Measurements from ENCODE around the gene GABARAPL1. TPM values are rescaled to one million over a fixed set of nuclear protein-coding genes. Genes with fewer than 3 reads are reported as not detected.
A peak's percentile ranks its signal among the peaks of the same experiment; 100 is the strongest.
"Not testable (repeated sequence)": the region's sequence is repeated elsewhere in the genome, so short reads cannot be mapped to it uniquely, and the experiment has no call there.

GABARAPL1 gene
- total and polyA plus RNA-seq, 4 donors = 44.0 to 88.5 (median 75.0) TPM

GRCh38 chr12:10184261-10184843 is 28.3 kb upstream of the GABARAPL1 start:
- no peak overlapping the region for H3K4me3 ChIP-seq
- H3K9ac ChIP-seq (ENCODE audit: insufficient read depth in 1 of 2, low read length in 2 of 2) = no peak overlapping the region
- peak; percentile 53 for ATAC-seq (ENCODE audit: insufficient read depth, low FRiP score)
- peaks cover 0 to 10% (median 0%) of the 10 kb centered on the region in 5 donors for H3K4me1 ChIP-seq (ENCODE audit: control insufficient read depth in 5 of 5, insufficient read depth in 5 of 5, low read length in 5 of 5)
- peak; percentile 56 to 79 (median 78) for DNase-seq
- no peaks in the 10 kb centered on the region for H3K36me3 ChIP-seq (ENCODE audit: control insufficient read depth in 4 of 4, insufficient read depth in 4 of 4, low read length in 4 of 4)
- 21 to 48% methylated on average over 7 of the region's 7 CpGs for WGBS, 2 donors
- H3K27ac ChIP-seq (ENCODE audit: low read depth in 1 of 2, low read length in 1 of 2) = peak overlapping the region in 1 of 2 donors; percentile 20
- no peaks in the 10 kb centered on the region for H3K27me3 ChIP-seq (ENCODE audit: control insufficient read depth in 3 of 3, insufficient read depth in 3 of 3, low read length in 2 of 3)
- H3K9me3 ChIP-seq (ENCODE audit: control insufficient read depth in 4 of 4, insufficient read depth in 3 of 4, low read length in 3 of 4) = no peaks in the 10 kb centered on the region
- TF ChIP-seq, protein P1, sequence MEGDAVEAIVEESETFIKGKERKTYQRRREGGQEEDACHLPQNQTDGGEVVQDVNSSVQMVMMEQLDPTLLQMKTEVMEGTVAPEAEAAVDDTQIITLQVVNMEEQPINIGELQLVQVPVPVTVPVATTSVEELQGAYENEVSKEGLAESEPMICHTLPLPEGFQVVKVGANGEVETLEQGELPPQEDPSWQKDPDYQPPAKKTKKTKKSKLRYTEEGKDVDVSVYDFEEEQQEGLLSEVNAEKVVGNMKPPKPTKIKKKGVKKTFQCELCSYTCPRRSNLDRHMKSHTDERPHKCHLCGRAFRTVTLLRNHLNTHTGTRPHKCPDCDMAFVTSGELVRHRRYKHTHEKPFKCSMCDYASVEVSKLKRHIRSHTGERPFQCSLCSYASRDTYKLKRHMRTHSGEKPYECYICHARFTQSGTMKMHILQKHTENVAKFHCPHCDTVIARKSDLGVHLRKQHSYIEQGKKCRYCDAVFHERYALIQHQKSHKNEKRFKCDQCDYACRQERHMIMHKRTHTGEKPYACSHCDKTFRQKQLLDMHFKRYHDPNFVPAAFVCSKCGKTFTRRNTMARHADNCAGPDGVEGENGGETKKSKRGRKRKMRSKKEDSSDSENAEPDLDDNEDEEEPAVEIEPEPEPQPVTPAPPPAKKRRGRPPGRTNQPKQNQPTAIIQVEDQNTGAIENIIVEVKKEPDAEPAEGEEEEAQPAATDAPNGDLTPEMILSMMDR (IDR thresholded peaks at IDR 0.05; ENCODE audit: control extremely low read depth, extremely low read depth) = no peak

DNA sequence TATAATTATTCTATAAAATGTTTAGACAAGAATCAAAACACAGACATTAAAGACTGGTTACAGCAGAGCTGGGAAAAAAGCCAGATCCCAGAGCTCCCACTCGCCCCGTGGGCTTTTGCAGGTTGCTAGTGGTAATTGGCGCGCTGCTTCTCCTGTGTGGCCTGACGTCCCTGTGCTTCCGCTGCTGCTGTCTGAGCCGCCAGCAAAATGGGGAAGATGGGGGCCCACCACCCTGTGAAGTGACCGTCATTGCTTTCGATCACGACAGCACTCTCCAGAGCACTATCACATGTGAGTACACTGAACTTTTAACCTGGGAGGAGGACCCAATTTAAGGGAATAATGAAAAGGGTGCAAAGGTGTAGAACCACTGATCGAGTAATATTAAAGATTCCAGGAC is 26.4 kb upstream of the GABARAPL1 start:
- Histone ChIP-seq H3K27ac (ENCODE audit: low read depth in 1 of 2, low read length in 1 of 2) (no peak overlapping the region), H3K9me3 (ENCODE audit: control insufficient read depth in 4 of 4, insufficient read depth in 3 of 4, low read length in 3 of 4) (no peaks in the 10 kb centered on the region), H3K4me3 (no peak overlapping the region), H3K27me3 (ENCODE audit: control insufficient read depth in 3 of 3, insufficient read depth in 3 of 3, low read length in 2 of 3) (no peaks in the 10 kb centered on the region), H3K36me3 (ENCODE audit: control insufficient read depth in 4 of 4, insufficient read depth in 4 of 4, low read length in 4 of 4) (no peaks in the 10 kb centered on the region), H3K4me1 (ENCODE audit: control insufficient read depth in 5 of 5, insufficient read depth in 5 of 5, low read length in 5 of 5) (peaks cover 0 to 10% (median 0%) of the 10 kb centered on the region in 5 donors), H3K9ac (ENCODE audit: insufficient read depth in 1 of 2, low read length in 2 of 2) (no peak overlapping the region)
- no peak for ATAC-seq (ENCODE audit: insufficient read depth, low FRiP score)
- peak in 2 of 3 donors; percentile 29 to 30 for DNase-seq
- TF ChIP-seq, protein P1 (IDR thresholded peaks at IDR 0.05; ENCODE audit: control extremely low read depth, extremely low read depth) = no peak
- 26 to 56% methylated on average over 11 of the region's 11 CpGs for WGBS, 2 donors

GRCh38 chr12:10186958-10187357 is 25.7 kb upstream of the GABARAPL1 start:
- not testable (repeated sequence) for ATAC-seq (ENCODE audit: insufficient read depth, low FRiP score); H3K9ac ChIP-seq (ENCODE audit: insufficient read depth in 1 of 2, low read length in 2 of 2); H3K27ac ChIP-seq (ENCODE audit: low read depth in 1 of 2, low read length in 1 of 2); H3K4me1 ChIP-seq (ENCODE audit: control insufficient read depth in 5 of 5, insufficient read depth in 5 of 5, low read length in 5 of 5); H3K9me3 ChIP-seq (ENCODE audit: control insufficient read depth in 4 of 4, insufficient read depth in 3 of 4, low read length in 3 of 4); H3K27me3 ChIP-seq (ENCODE audit: control insufficient read depth in 3 of 3, insufficient read depth in 3 of 3, low read length in 2 of 3); H3K36me3 ChIP-seq (ENCODE audit: control insufficient read depth in 4 of 4, insufficient read depth in 4 of 4, low read length in 4 of 4); DNase-seq; H3K4me3 ChIP-seq
- WGBS, 2 donors = 49 to 59% methylated on average over 6 of the region's 6 CpGs

GRCh38 chr12:10189653-10190052 is 23.0 kb upstream of the GABARAPL1 start:
- no peak overlapping the region for H3K9ac ChIP-seq (ENCODE audit: insufficient read depth in 1 of 2, low read length in 2 of 2)
- H3K36me3 ChIP-seq (ENCODE audit: control insufficient read depth in 4 of 4, insufficient read depth in 4 of 4, low read length in 4 of 4) = no peaks in the 10 kb centered on the region
- TF ChIP-seq, protein P1 (IDR thresholded peaks at IDR 0.05; ENCODE audit: control extremely low read depth, extremely low read depth) = no peak
- ATAC-seq (ENCODE audit: insufficient read depth, low FRiP score) = no peak
- no peaks in the 10 kb centered on the region for H3K27me3 ChIP-seq (ENCODE audit: control insufficient read depth in 3 of 3, insufficient read depth in 3 of 3, low read length in 2 of 3)
- 37 to 44% methylated on average over 5 of the region's 5 CpGs for WGBS, 2 donors
- H3K27ac ChIP-seq (ENCODE audit: low read depth in 1 of 2, low read length in 1 of 2) = no peak overlapping the region
- H3K4me1 ChIP-seq (ENCODE audit: control insufficient read depth in 5 of 5, insufficient read depth in 5 of 5, low read length in 5 of 5) = peaks cover 0 to 3% (median 0%) of the 10 kb centered on the region in 5 donors
- H3K4me3 ChIP-seq = no peak overlapping the region
- DNase-seq = peak in 1 of 3 donors; percentile 8
- H3K9me3 ChIP-seq (ENCODE audit: control insufficient read depth in 4 of 4, insufficient read depth in 3 of 4, low read length in 3 of 4) = no peaks in the 10 kb centered on the region
